Keratinocyte (primary cell): Measurements from ENCODE around the gene KIAA1958. TPM values are rescaled to one million over a fixed set of nuclear protein-coding genes. Genes with fewer than 3 reads are reported as not detected.

Experiments
- DNase-seq: peaks from one replicate; pipeline ENCODE4 v3.0.0-alpha.2; 2011; ENCODE audit warnings: low read depth, missing footprints, low spot score
- FAIRE-seq: peaks from 2 replicates; lab custom pipeline; 2011; peaks lifted over from hg19 to GRCh38; lab: Jason Lieb, UNC
- H2AFZ ChIP-seq: 2 replicates; pipeline ENCODE4 v1.6.0; 2012; ENCODE audit warnings: low read length, control low read depth, inconsistent platforms; ENCODE audit not compliant: control insufficient read depth
- H3K27ac ChIP-seq: 2 replicates; pipeline ENCODE4 v1.5.1; 2011; ENCODE audit warnings: low read length; ENCODE audit not compliant: control insufficient read depth, insufficient read depth
- H3K27me3 ChIP-seq: 3 replicates; pipeline ENCODE4 v1.6.0; 2011; ENCODE audit warnings: low read length; ENCODE audit not compliant: control insufficient read depth, insufficient read depth; ENCODE audit errors: extremely low read depth
- H3K36me3 ChIP-seq, 2 experiments: 2 replicates in 1 of 2; 3 replicates in 1 of 2; pipeline ENCODE4 v1.5.1; 2011; ENCODE audit warnings: low read length in 2 of 2, mild to moderate bottlenecking in 1 of 2; ENCODE audit not compliant: control insufficient read depth in 2 of 2, insufficient read depth in 2 of 2; ENCODE audit errors: extremely low read depth in 1 of 2
- H3K4me1 ChIP-seq: 3 replicates; pipeline ENCODE4 v1.5.1; 2011; ENCODE audit warnings: low read length; ENCODE audit not compliant: control insufficient read depth, insufficient read depth; ENCODE audit errors: extremely low read depth
- H3K4me2 ChIP-seq: 3 replicates; pipeline ENCODE4 v1.6.0; 2011; ENCODE audit warnings: low read depth, low read length; ENCODE audit not compliant: control insufficient read depth, insufficient read depth; ENCODE audit errors: extremely low read depth
- H3K4me3 ChIP-seq, 3 experiments: fragments of 200-600 bp in 1 of 3; sonication (generic) in 1 of 3; 2 replicates in 2 of 3; 3 replicates in 1 of 3; pipeline ENCODE4 v1.5.1; 2011 to 2016; ENCODE audit warnings: low read length in 3 of 3, mild to moderate bottlenecking in 3 of 3, control low read depth in 2 of 3, inconsistent platforms in 1 of 3, low read depth in 1 of 3, mixed read lengths in 1 of 3, mixed run types in 1 of 3, moderate library complexity in 1 of 3; ENCODE audit not compliant: control insufficient read depth in 2 of 3, insufficient read depth in 2 of 3; ENCODE audit errors: extremely low read depth in 1 of 3
- H3K79me2 ChIP-seq: 2 replicates; pipeline ENCODE4 v1.6.0; 2012; ENCODE audit warnings: low read length; ENCODE audit not compliant: control insufficient read depth, insufficient read depth
- H3K9ac ChIP-seq: 3 replicates; pipeline ENCODE4 v1.6.0; 2011; ENCODE audit warnings: low read length; ENCODE audit not compliant: control insufficient read depth, insufficient read depth; ENCODE audit errors: extremely low read depth
- H3K9me1 ChIP-seq: 3 replicates; pipeline ENCODE4 v1.6.0; 2011; ENCODE audit warnings: low read length; ENCODE audit not compliant: control insufficient read depth, insufficient read depth; ENCODE audit errors: extremely low read depth
- H3K9me3 ChIP-seq: 2 replicates; pipeline ENCODE4 v1.5.1; 2012; ENCODE audit warnings: low read depth, low read length; ENCODE audit not compliant: control insufficient read depth
- H4K20me1 ChIP-seq: 3 replicates; pipeline ENCODE4 v1.6.0; 2011; ENCODE audit warnings: low read length; ENCODE audit not compliant: control insufficient read depth, insufficient read depth; ENCODE audit errors: extremely low read depth
- CTCF ChIP-seq, 3 experiments: IDR thresholded peaks in 1 of 3; conservative IDR thresholded peaks in 1 of 3; optimal IDR thresholded peaks in 1 of 3; 2 replicates in 2 of 3; 3 replicates in 1 of 3; pipeline versions ENCODE3 to v1.5.1; 2011; ENCODE audit warnings: low read length in 3 of 3, mild to moderate bottlenecking in 3 of 3, moderate library complexity in 2 of 3, control low read depth in 1 of 3, inconsistent platforms in 1 of 3; ENCODE audit not compliant: insufficient read depth in 2 of 3; ENCODE audit errors: extremely low read depth in 1 of 3
- EZH2 ChIP-seq: IDR thresholded peaks from one replicate; pipeline ENCODE4 v1.6.1; 2012; ENCODE audit warnings: inconsistent platforms, mild to moderate bottlenecking, low read length, moderate library complexity
- dilution Hi-C: fragments of 300-500 bp; cut with MboI; formaldehyde crosslinking; loops from one replicate; pipeline ENCODE4 v1.7.0; 2020; ENCODE audit warnings: low sequenced_read_pairs; ENCODE audit not compliant: extremely low pct_ligation_motif_present
- polyA plus RNA-seq, 5 experiments: library from polyadenylated mRNA; depleted of rRNA in 3 of 5; stranded (reverse) in 3 of 5; stranded (forward) in 1 of 5; unstranded in 1 of 5; fragments of >200 nt; gene quantifications; 1 replicate in 1 of 5; 2 replicates in 3 of 5; 3 replicates in 1 of 5; pipeline versions ENCODE4 v1.2.1 to v1.2.3, GENCODE V29; 2011 to 2012; ENCODE audit warnings: missing spikeins in 2 of 5, low read depth in 1 of 5, low replicate concordance in 1 of 5

The KIAA1958 gene
- polyA plus RNA-seq, 1 donor (not counting 4 experiments of a cell fraction or from before 2014, with no cell fraction given), result 0.84 TPM

DNA sequence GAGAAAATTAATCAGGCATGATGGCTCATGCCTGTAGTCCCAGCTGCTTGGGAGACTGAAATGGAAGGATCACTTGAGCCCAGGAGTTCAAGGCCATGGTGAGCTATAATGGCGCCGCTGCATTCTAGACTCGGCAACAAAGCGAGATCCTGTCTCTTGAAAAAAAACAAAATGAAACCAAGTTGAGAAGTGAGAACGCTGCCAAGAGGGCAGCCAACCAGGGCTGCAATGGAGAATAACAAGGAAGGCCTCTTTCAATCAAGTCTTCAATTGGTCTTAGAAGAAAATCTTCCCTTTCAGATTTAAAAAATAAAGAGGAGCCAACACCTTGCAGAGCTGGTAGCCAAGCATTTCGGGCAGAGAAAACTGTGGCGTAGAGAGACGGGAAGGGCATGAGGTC is 14.7 kb downstream of the KIAA1958 start:
- dilution Hi-C loops, result no loop called here
- Histone ChIP-seq H3K79me2 (no peaks in the 10 kb centered on the region), H4K20me1 (no peaks in the 10 kb centered on the region), H3K9ac (no peak overlapping the region), H3K27me3 (no peaks in the 10 kb centered on the region), H3K4me2 (no peak overlapping the region), H3K4me3 (no peak overlapping the region), H3K27ac (no peak overlapping the region), H3K36me3 (no peaks in the 10 kb centered on the region), H3K4me1 (no peaks in the 10 kb centered on the region), H3K9me1 (no peaks in the 10 kb centered on the region), H2AFZ (no peak overlapping the region), H3K9me3 (no peaks in the 10 kb centered on the region)
- TF ChIP-seq CTCF (optimal IDR thresholded peaks at IDR 0.05 in 1 of 3, IDR thresholded peaks at IDR 0.05 in 1 of 3, conservative IDR thresholded peaks at IDR 0.05 in 1 of 3; ENCODE audit: extremely low read depth in 1 of 3, insufficient read depth in 2 of 3, low read length in 3 of 3), result no peak
- DNase-seq (no peak), FAIRE-seq (no peak)

- no peak overlapping the region for H3K4me3 ChIP-seq
- no peaks in the 10 kb centered on the region for H3K9me3 ChIP-seq
- H3K4me2 ChIP-seq, result no peak overlapping the region
- dilution Hi-C loops, result no loop called here
- H3K4me1 ChIP-seq, result no peaks in the 10 kb centered on the region
- no peak for TF ChIP-seq CTCF (optimal IDR thresholded peaks at IDR 0.05 in 1 of 3, IDR thresholded peaks at IDR 0.05 in 1 of 3, conservative IDR thresholded peaks at IDR 0.05 in 1 of 3; ENCODE audit: extremely low read depth in 1 of 3, insufficient read depth in 2 of 3, low read length in 3 of 3)
- no peak for TF ChIP-seq EZH2
- no peak for DNase-seq
- H3K79me2 ChIP-seq, result no peaks in the 10 kb centered on the region
- FAIRE-seq, result no peak
- no peak overlapping the region for H3K9ac ChIP-seq
- no peaks in the 10 kb centered on the region for H4K20me1 ChIP-seq
- H3K27me3 ChIP-seq, result no peaks in the 10 kb centered on the region
- H3K9me1 ChIP-seq, result no peaks in the 10 kb centered on the region
- no peak overlapping the region for H3K27ac ChIP-seq
- no peaks in the 10 kb centered on the region for H3K36me3 ChIP-seq
- H2AFZ ChIP-seq, result no peak overlapping the region
Observed at GRCh38 chr9:112502175-112502946, 15.7 kb downstream of the KIAA1958 start.
